BJ (cell line): ENCODE data around the gene SV2B. TPM values are rescaled to one million over a fixed set of nuclear protein-coding genes. Genes with fewer than 3 reads are reported as not detected.

Experiments used
- CTCF ChIA-PET: fragments of 350-600 bp; formaldehyde crosslinking; extraction: SDS; loops from one replicate; lab custom pipeline; 2021; ENCODE audit warnings: antibody characterized with exemption, inconsistent platforms; lab: Yijun Ruan, JAX
- POLR2A ChIA-PET: fragments of 300-600 bp; sonication (Branson Sonifier 250); formaldehyde crosslinking; extraction: SDS; loops from one replicate; lab custom pipeline; 2021; ENCODE audit warnings: antibody characterized with exemption; lab: Charles Lee
- DNase-seq: peaks from one replicate; pipeline ENCODE4 v3.0.0-alpha.2; 2011; ENCODE audit warnings: low read depth
- H3K27me3 ChIP-seq: 2 replicates; pipeline ENCODE4 v1.6.0; 2011; ENCODE audit warnings: low read length; ENCODE audit not compliant: control insufficient read depth, insufficient read depth
- H3K36me3 ChIP-seq: 2 replicates; pipeline ENCODE4 v1.5.1; 2011; ENCODE audit warnings: low read length; ENCODE audit not compliant: control insufficient read depth, insufficient read depth
- H3K4me3 ChIP-seq: 2 replicates; pipeline ENCODE4 v1.5.1; 2011; ENCODE audit warnings: low read depth, mild to moderate bottlenecking, control low read depth, low read length
- polyA plus RNA-seq: library from polyadenylated mRNA; depleted of rRNA; stranded (reverse); fragments of >200 nt; gene quantifications from 2 replicates; pipeline ENCODE4 v1.2.3, GENCODE V29; 2011
- TF ChIP-seq, protein P1 (sequence below): IDR thresholded peaks from 2 replicates; pipeline ENCODE4 v1.5.1; 2011; ENCODE audit warnings: low read depth, mild to moderate bottlenecking, control low read depth, inconsistent platforms, low read length, moderate library complexity; ENCODE audit not compliant: insufficient read depth

Gene SV2B
- polyA plus RNA-seq, 1 experiment = not detected

DNA sequence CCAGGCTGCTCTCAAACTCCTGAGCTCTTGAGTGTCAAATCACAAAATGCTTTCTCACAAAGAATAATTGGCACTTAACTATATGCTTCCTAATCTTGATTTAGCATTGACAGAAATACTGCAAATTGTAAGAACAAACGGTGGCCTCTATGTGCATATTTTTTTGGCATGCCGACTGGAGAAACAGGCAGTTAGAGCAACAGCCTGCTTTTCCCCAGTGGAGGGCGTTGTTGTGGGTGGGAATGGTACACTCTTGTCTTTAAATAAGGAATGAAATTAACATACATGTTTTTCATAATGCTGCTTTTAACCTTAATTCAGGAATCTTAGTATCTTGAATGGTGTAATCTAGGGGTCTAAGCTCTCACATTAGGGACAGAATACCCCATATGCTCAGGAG lies 31.1 kb upstream of the SV2B start:
- ChIA-PET POLR2A (no interaction called here), CTCF (interaction anchor here (1.9 to 2.3 kb wide), 2 partner anchors 13 to 112 kb away, joined by 8 to 14 read pairs; no protein-coding TSS in a partner anchor)
- no peak overlapping the region for H3K4me3 ChIP-seq
- H3K27me3 ChIP-seq = no peaks in the 10 kb centered on the region
- TF ChIP-seq, protein P1, sequence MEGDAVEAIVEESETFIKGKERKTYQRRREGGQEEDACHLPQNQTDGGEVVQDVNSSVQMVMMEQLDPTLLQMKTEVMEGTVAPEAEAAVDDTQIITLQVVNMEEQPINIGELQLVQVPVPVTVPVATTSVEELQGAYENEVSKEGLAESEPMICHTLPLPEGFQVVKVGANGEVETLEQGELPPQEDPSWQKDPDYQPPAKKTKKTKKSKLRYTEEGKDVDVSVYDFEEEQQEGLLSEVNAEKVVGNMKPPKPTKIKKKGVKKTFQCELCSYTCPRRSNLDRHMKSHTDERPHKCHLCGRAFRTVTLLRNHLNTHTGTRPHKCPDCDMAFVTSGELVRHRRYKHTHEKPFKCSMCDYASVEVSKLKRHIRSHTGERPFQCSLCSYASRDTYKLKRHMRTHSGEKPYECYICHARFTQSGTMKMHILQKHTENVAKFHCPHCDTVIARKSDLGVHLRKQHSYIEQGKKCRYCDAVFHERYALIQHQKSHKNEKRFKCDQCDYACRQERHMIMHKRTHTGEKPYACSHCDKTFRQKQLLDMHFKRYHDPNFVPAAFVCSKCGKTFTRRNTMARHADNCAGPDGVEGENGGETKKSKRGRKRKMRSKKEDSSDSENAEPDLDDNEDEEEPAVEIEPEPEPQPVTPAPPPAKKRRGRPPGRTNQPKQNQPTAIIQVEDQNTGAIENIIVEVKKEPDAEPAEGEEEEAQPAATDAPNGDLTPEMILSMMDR = no peak
- DNase-seq = no peak
- H3K36me3 ChIP-seq = no peaks in the 10 kb centered on the region

DNA sequence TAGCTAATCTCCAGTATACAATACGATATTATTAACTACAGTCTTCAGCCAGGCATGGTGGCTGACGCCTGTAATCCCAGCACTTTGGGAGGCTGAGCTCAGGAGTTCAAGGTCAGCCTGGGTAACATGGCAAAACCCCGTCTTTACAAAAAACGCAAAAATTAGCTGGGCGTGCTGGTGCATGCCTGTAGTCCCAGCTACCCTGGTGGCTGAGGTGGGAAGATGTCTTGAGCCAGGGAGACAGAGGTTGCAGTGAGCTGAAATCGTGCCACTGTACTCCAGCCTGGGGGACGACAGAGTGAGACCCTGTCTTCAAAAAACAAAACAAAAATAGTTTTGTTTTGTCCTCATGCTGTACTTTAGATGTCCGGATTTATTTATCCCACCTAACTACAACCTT lies 29.2 kb upstream of the SV2B start:
- H3K27me3 ChIP-seq = no peaks in the 10 kb centered on the region
- DNase-seq = no peak
- H3K36me3 ChIP-seq = no peaks in the 10 kb centered on the region
- ChIA-PET CTCF (no interaction called here), POLR2A (no interaction called here)
- TF ChIP-seq, protein P1 = no peak
- no peak overlapping the region for H3K4me3 ChIP-seq

DNA sequence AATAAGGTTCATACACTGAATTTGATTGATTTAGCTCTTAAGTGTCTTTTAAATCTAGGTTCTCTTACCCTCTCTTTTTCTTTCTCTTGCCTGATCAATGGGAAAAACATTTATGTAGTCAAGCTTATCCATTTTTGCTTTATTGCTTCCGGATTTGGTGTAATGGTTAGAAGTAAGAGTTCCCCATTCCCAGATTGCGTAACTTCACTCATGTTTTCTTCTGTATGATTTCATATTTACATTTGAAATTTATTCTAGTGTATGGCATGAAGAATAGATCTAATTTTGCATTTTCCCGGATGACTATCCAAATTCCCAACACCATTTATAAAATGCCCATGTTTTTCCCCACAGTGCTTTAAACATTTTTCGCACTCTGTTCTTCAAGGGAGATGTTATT lies 27.9 kb upstream of the SV2B start:
- POLR2A ChIA-PET = no interaction called here

DNA sequence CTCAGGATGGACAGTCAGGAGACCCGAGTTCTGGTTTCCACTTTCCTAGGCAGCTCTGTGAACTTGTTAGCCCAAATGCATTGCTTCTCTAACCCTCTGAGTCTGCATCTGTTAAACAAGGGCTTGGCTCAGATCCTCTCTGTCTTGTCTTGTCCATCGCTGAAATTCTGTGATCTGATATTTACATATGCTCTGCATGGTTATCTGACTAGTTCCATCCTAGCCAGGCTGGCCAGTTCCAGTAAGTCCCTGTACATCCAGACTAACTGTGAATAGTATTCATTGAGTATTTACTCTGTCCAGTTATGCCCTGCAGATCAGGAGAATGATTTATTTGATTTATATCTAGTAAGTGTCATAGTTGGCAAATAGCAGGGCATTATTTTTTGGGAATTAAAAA lies 27.0 kb upstream of the SV2B start:
- POLR2A ChIA-PET = no interaction called here

More for the DNA sequence above, 27.9 kb upstream of the SV2B start:
- no peaks in the 10 kb centered on the region for H3K36me3 ChIP-seq
- no peaks in the 10 kb centered on the region for H3K27me3 ChIP-seq
- CTCF ChIA-PET = interaction anchor here (1.4 kb wide), 1 partner anchor 39 kb away, joined by 3 read pairs; no protein-coding TSS in a partner anchor
- TF ChIP-seq, protein P1 = no peak
- no peak for DNase-seq
- no peak overlapping the region for H3K4me3 ChIP-seq

DNA sequence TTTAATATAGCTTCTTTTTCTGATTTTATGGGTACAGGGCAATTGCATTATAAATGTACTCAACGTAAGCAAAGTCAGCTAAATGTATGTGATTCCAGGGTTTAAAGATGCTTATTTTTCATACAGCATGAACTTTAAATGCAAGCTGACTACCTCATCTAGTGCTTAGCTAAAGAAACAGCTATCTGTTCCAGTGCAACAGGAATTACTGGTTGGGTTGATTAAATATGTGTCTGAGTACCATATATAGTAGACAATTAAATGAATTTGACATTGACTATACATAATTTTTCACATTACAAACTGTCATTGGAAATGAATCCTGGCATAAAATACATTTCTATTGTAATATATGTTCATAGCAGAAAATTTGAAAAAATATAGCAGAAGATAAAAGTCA lies 26.3 kb upstream of the SV2B start:
- Histone ChIP-seq H3K27me3 (no peaks in the 10 kb centered on the region), H3K36me3 (no peaks in the 10 kb centered on the region), H3K4me3 (no peak overlapping the region)
- POLR2A ChIA-PET = no interaction called here
- CTCF ChIA-PET = no interaction called here
- TF ChIP-seq, protein P1 = no peak
- DNase-seq = no peak

More for the DNA sequence above, 27.0 kb upstream of the SV2B start:
- Histone ChIP-seq H3K27me3 (no peaks in the 10 kb centered on the region), H3K36me3 (no peaks in the 10 kb centered on the region), H3K4me3 (no peak overlapping the region)
- CTCF ChIA-PET = interaction anchor here (1.4 kb wide), 1 partner anchor 40 kb away, joined by 3 read pairs; no protein-coding TSS in a partner anchor
- DNase-seq = no peak
- TF ChIP-seq, protein P1 = no peak
